NCI-H446 (cell line): ENCODE results near the gene SPATA7.

Experiments used
- DNase-seq, 2 experiments: peaks; one replicate each; lab custom pipeline; 2025; lab: John Stamatoyannopoulos, UW

Gene SPATA7

GRCh38 chr14:88417594-88417993 lies 32.1 kb downstream of the SPATA7 start:
- DNase-seq, result no peak

GRCh38 chr14:88420187-88420586 lies 34.7 kb downstream of the SPATA7 start:
- DNase-seq, result no peak

GRCh38 chr14:88421286-88421685 lies 35.8 kb downstream of the SPATA7 start:
- no peak for DNase-seq

GRCh38 chr14:88422047-88422446 lies 36.6 kb downstream of the SPATA7 start:
- no peak for DNase-seq

- no peak for DNase-seq
Measured at GRCh38 chr14:88422919-88423650, 37.6 kb downstream of the SPATA7 start.

GRCh38 chr14:88424573-88424972 lies 39.1 kb downstream of the SPATA7 start:
- DNase-seq, result no peak

- no peak for DNase-seq
Measured at GRCh38 chr14:88426271-88426670, 40.8 kb downstream of the SPATA7 start.

- no peak for DNase-seq
Measured at GRCh38 chr14:88430976-88431375, 45.5 kb downstream of the SPATA7 start.

GRCh38 chr14:88437658-88438057 lies 52.2 kb downstream of the SPATA7 start:
- no peak for DNase-seq

- no peak for DNase-seq
Measured at GRCh38 chr14:88439088-88439487, 53.6 kb downstream of the SPATA7 start.

- DNase-seq, result no peak
Measured at GRCh38 chr14:88452231-88452630, 66.8 kb downstream of the SPATA7 start.

GRCh38 chr14:88454886-88455285 lies 69.4 kb downstream of the SPATA7 start:
- no peak for DNase-seq

GRCh38 chr14:88463318-88463717 lies 77.9 kb downstream of the SPATA7 start:
- no peak for DNase-seq

GRCh38 chr14:88468406-88468805 lies 82.9 kb downstream of the SPATA7 start:
- DNase-seq, result no peak

- no peak for DNase-seq
Measured at GRCh38 chr14:88470542-88471440, 85.3 kb downstream of the SPATA7 start.

- DNase-seq, result no peak
Measured at GRCh38 chr14:88473791-88474190, 88.3 kb downstream of the SPATA7 start.

- DNase-seq, result no peak
Measured at GRCh38 chr14:88476214-88476774, 90.8 kb downstream of the SPATA7 start.

- DNase-seq, result no peak
Measured at GRCh38 chr14:88476825-88477224, 91.4 kb downstream of the SPATA7 start.

- no peak for DNase-seq
Measured at GRCh38 chr14:88477513-88478250, 92.2 kb downstream of the SPATA7 start.

- DNase-seq, result no peak
Measured at GRCh38 chr14:88478931-88479330, 93.5 kb downstream of the SPATA7 start.

GRCh38 chr14:88479574-88479987 lies 94.1 kb downstream of the SPATA7 start:
- no peak for DNase-seq

GRCh38 chr14:88481059-88481458 lies 95.6 kb downstream of the SPATA7 start:
- DNase-seq, result no peak
